ENCODE measurements around the gene CEP350. TPM values are rescaled to one million over a fixed set of nuclear protein-coding genes. Genes with fewer than 3 reads are reported as not detected.

CEP350 gene
- total RNA-seq, 4 donors from 2014 or later, result 74.4 to 89.0 (median 82.0) TPM

- WGBS, 2 donors (ENCODE audit: low coverage in 1 of 2), result 94 to 98% methylated on average over 3 of the region's 3 CpGs
- H3K27ac ChIP-seq, result no peak overlapping the region
- no peak overlapping the region for H3K4me3 ChIP-seq
- H3K4me1 ChIP-seq, result no peaks in the 10 kb centered on the region
- H3K27me3 ChIP-seq, result no peaks in the 10 kb centered on the region
- no peaks in the 10 kb centered on the region for H3K9me3 ChIP-seq
- ATAC-seq, result no peak
- peaks cover 12 to 79% of the 10 kb centered on the region in 2 donors for H3K36me3 ChIP-seq
- TF ChIP-seq POLR2AphosphoS5 (IDR thresholded peaks at IDR 0.05) (no peak), POLR2A (IDR thresholded peaks at IDR 0.05) (no peak), CTCF (IDR thresholded peaks at IDR 0.05) (no peak), EP300 (IDR thresholded peaks at IDR 0.05) (no peak)
These were observed 88.5 kb downstream of the CEP350 start for GRCh38 chr1:180042988-180043622.

GRCh38 chr1:180043785-180044184, 89.2 kb downstream of the CEP350 start:
- no peak for ATAC-seq
- no peaks in the 10 kb centered on the region for H3K4me1 ChIP-seq
- TF ChIP-seq CTCF (IDR thresholded peaks at IDR 0.05) (no peak), EP300 (IDR thresholded peaks at IDR 0.05) (no peak), POLR2AphosphoS5 (IDR thresholded peaks at IDR 0.05) (no peak), POLR2A (IDR thresholded peaks at IDR 0.05) (no peak)
- H3K9me3 ChIP-seq, result no peaks in the 10 kb centered on the region
- no peaks in the 10 kb centered on the region for H3K27me3 ChIP-seq
- no peak overlapping the region for H3K4me3 ChIP-seq
- H3K36me3 ChIP-seq, result peaks cover 12 to 82% of the 10 kb centered on the region in 2 donors
- no peak overlapping the region for H3K27ac ChIP-seq

GRCh38 chr1:180046674-180047073, 92.1 kb downstream of the CEP350 start:
- TF ChIP-seq POLR2AphosphoS5 (IDR thresholded peaks at IDR 0.05) (no peak), EP300 (IDR thresholded peaks at IDR 0.05) (no peak), POLR2A (IDR thresholded peaks at IDR 0.05) (no peak), CTCF (IDR thresholded peaks at IDR 0.05) (no peak)
- Histone ChIP-seq H3K4me3 (no peak overlapping the region), H3K27ac (no peak overlapping the region), H3K4me1 (no peaks in the 10 kb centered on the region), H3K9me3 (no peaks in the 10 kb centered on the region), H3K27me3 (no peaks in the 10 kb centered on the region), H3K36me3 (peaks cover 16 to 96% of the 10 kb centered on the region in 2 donors)
- ATAC-seq, result no peak
- 92 to 100% methylated on average over 1 of the region's 1 CpG for WGBS, 2 donors (ENCODE audit: low coverage in 1 of 2)

- H3K27ac ChIP-seq, result no peak overlapping the region
- TF ChIP-seq POLR2AphosphoS5 (IDR thresholded peaks at IDR 0.05) (no peak), EP300 (IDR thresholded peaks at IDR 0.05) (no peak)
- H3K4me1 ChIP-seq, result no peaks in the 10 kb centered on the region
- no peak for ATAC-seq
- H3K9me3 ChIP-seq, result no peaks in the 10 kb centered on the region
- H3K27me3 ChIP-seq, result no peaks in the 10 kb centered on the region
- 91 to 98% methylated on average over 10 of the region's 10 CpGs for WGBS, 2 donors (ENCODE audit: low coverage in 1 of 2)
- peaks cover 8 to 96% of the 10 kb centered on the region in 2 donors for H3K36me3 ChIP-seq
- no peak overlapping the region for H3K4me3 ChIP-seq
These were observed 99.3 kb downstream of the CEP350 start for GRCh38 chr1:180053594-180054567.

- TF ChIP-seq POLR2A (IDR thresholded peaks at IDR 0.05), result no peak
- no peak for TF ChIP-seq EP300 (IDR thresholded peaks at IDR 0.05)
- no peak for TF ChIP-seq POLR2AphosphoS5 (IDR thresholded peaks at IDR 0.05)
- TF ChIP-seq CTCF (IDR thresholded peaks at IDR 0.05), result no peak
- no peaks in the 10 kb centered on the region for H3K4me1 ChIP-seq
- ATAC-seq, result no peak
- no peaks in the 10 kb centered on the region for H3K9me3 ChIP-seq
- no peak overlapping the region for H3K4me3 ChIP-seq
- H3K27me3 ChIP-seq, result no peaks in the 10 kb centered on the region
- H3K36me3 ChIP-seq, result peaks cover 11 to 81% of the 10 kb centered on the region in 2 donors
- no peak overlapping the region for H3K27ac ChIP-seq
These were observed 103.3 kb downstream of the CEP350 start for GRCh38 chr1:180057883-180058396.
